Erythroblast (primary cell): ENCODE results near the gene AIPL1.

Source experiments
- DNase-seq, 2 experiments: peaks; one replicate each; lab custom pipeline; 2025; lab: John Stamatoyannopoulos, UW
- GATA1 ChIP-seq: IDR thresholded peaks from 2 replicates; pipeline ENCODE4 v1.6.1; 2011; ENCODE audit warnings: low read depth, mild to moderate bottlenecking, control low read depth, low read length, moderate library complexity
- POLR2A ChIP-seq: IDR thresholded peaks from 2 replicates; pipeline ENCODE4 v1.6.1; 2011; ENCODE audit warnings: mild to moderate bottlenecking, low read length

The AIPL1 gene

GRCh38 chr17:6428207-6428965, 6.5 kb downstream of the AIPL1 start:
- no peak for DNase-seq
- TF ChIP-seq GATA1 (no peak), POLR2A (no peak)

DNA sequence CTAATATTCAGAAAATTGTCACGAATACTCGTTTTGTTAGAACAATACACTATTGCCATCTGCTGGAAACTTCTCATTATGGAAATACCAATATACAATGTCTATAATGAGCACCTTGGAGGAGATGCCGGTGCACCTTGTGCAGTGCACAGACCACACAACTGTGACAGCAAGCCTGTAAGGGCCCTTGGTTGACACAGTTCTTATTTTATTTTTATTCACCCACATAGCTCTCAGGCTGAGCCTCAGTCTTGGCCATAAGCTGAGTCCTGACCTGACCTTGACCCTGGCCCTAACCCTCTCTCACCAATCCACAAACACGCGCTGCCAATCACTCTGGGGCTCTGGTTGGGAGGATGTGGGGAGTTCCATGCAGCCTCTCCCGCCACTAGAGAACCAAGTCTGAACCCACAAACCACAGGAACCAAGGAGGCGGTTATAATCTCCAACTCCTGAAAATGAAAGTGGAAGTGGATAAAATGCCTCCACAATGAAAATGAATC, 7.6 kb downstream of the AIPL1 start:
- no peak for TF ChIP-seq GATA1
- no peak for TF ChIP-seq POLR2A
- DNase-seq = no peak

- DNase-seq = no peak
These were observed 8.4 kb downstream of the AIPL1 start for GRCh38 chr17:6426356-6427101.

GRCh38 chr17:6425407-6425806, 9.5 kb downstream of the AIPL1 start:
- TF ChIP-seq POLR2A (no peak), GATA1 (no peak)

More at GRCh38 chr17:6426356-6427101, 8.4 kb downstream of the AIPL1 start:
- TF ChIP-seq GATA1 (no peak), POLR2A (no peak)

DNA sequence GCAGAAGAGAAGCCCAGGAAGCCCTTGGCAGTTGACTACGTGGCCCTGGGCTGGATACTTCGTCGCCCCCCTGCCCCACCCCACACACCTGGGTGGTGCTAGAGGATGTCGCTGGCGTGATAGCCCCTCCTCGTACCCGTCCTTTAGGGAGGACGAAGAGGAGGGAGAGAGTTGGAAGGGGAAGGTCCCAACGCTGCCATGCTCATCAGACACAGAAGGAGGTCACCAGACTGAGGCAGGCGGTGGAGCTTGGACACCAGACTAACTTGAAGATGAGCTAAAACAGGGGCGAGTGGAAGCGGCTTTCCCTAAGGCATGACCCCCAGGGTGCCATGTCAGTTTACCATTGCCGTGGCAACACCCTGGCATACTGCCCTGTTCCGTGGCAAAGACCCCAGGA, 11.0 kb downstream of the AIPL1 start:
- TF ChIP-seq GATA1 (no peak), POLR2A (no peak)
- DNase-seq = no peak

More at GRCh38 chr17:6425407-6425806, 9.5 kb downstream of the AIPL1 start:
- DNase-seq = no peak

DNA sequence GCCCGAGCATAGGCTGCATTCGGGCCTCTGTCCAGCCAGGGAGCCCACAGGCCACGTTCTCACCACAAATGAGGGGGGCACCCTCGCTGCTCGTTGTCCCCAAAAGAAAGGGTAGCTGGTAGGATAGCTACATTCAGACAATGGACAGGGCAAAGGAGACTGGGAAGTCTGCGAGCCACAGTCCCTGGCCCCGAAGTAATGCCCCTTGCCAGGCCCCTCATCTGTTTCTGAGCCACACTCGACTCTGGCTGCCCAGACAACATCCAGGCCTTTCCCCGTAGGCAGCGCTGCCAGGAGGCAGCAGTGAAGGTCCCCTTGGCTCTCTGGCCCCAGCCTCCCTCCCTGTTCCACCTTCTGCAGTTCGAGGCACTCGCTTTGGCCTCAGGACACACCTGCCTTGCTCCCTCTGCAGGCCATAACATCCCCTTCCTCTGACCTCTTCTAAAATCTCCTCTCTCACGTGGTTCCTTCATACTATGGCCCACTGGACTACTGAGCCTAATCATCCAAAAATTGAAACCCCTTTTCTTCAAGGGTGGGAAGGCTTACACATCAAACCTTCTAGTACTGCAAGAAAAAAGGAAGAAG, 12.2 kb downstream of the AIPL1 start:
- no peak for DNase-seq
- TF ChIP-seq GATA1 (no peak), POLR2A (no peak)

GRCh38 chr17:6421700-6422604, 13.0 kb downstream of the AIPL1 start:
- TF ChIP-seq GATA1 (no peak), POLR2A (no peak)
- peak; percentile 63 to 82 for DNase-seq

- DNase-seq = peak in 1 of 2 experiments; percentile 4
- no peak for TF ChIP-seq GATA1
- no peak for TF ChIP-seq POLR2A
These were observed 14.7 kb downstream of the AIPL1 start for GRCh38 chr17:6420173-6420641.

GRCh38 chr17:6415616-6416015, 19.3 kb downstream of the AIPL1 start:
- TF ChIP-seq GATA1 (no peak), POLR2A (no peak)
- no peak for DNase-seq

- peak; percentile 9 to 11 for DNase-seq
- no peak for TF ChIP-seq POLR2A
- TF ChIP-seq GATA1 = no peak
These were observed 21.9 kb downstream of the AIPL1 start for GRCh38 chr17:6413065-6413464.

DNA sequence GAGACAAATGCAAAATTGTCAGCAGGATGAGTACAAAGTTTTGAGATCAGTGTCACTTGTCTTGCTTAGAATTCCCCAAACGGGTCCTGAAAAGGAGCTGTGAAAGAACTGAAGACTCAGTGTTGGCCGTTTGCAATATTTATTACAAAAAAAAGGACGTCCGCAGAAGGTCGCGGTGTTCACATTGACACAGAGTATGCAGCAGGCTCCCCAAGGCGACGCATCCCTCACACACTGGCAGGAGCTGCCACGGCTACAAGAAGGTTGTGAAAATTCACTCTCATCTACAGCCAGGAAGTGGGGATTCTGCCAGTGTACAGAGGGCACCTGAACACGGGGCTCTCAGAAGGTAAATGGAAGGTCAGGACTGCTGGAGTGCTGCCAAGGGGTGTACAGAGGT, 26.2 kb downstream of the AIPL1 start:
- TF ChIP-seq POLR2A = no peak
- no peak for TF ChIP-seq GATA1

GRCh38 chr17:6408276-6408675, 26.6 kb downstream of the AIPL1 start:
- no peak for DNase-seq
- no peak for TF ChIP-seq GATA1
- no peak for TF ChIP-seq POLR2A

More for the DNA sequence above, 26.2 kb downstream of the AIPL1 start:
- no peak for DNase-seq

- TF ChIP-seq GATA1 (no peak), POLR2A (no peak)
- no peak for DNase-seq
These were observed 32.7 kb downstream of the AIPL1 start for GRCh38 chr17:6402258-6402657.
